SK-N-MC (cell line): ENCODE data around the gene XAGE1A.
"Not testable (repeated sequence)": the region's sequence is repeated elsewhere in the genome, so short reads cannot be mapped to it uniquely, and the experiment has no call there.

Experiments
- DNase-seq: peaks from one replicate; pipeline ENCODE4 v3.0.0-alpha.2; 2011; ENCODE audit warnings: low read depth, low spot score
- H3K27ac ChIP-seq: fragments of 200-600 bp; sonication (generic); 2 replicates; pipeline ENCODE4 v1.5.1; 2016; ENCODE audit warnings: mixed run types
- H3K36me3 ChIP-seq: fragments of 200-600 bp; sonication (generic); 2 replicates; pipeline ENCODE4 v1.6.1; 2017; ENCODE audit warnings: antibody characterized with exemption, low read length, mixed read lengths; ENCODE audit not compliant: insufficient read depth
- H3K4me3 ChIP-seq: fragments of 200-600 bp; sonication (generic); 2 replicates; pipeline ENCODE4 v1.5.1; 2016
- H3K9ac ChIP-seq: fragments of 200-600 bp; sonication (generic); 2 replicates; pipeline ENCODE4 v1.8.0; 2017; ENCODE audit warnings: mixed run types, mixed read lengths; ENCODE audit not compliant: insufficient read length
- H3K9me3 ChIP-seq: fragments of 200-600 bp; sonication (generic); 2 replicates; pipeline ENCODE4 v1.6.1; 2017; ENCODE audit warnings: low read depth, mild to moderate bottlenecking, antibody characterized with exemption, low read length, moderate library complexity, mixed read lengths
- EZH2 ChIP-seq: fragments of 200-600 bp; sonication (generic); IDR thresholded peaks from one replicate; pipeline ENCODE4 v1.6.1; 2017; ENCODE audit warnings: antibody characterized with exemption
- FOXP2 ChIP-seq: optimal IDR thresholded peaks from 2 replicates; pipeline ENCODE3; 2011; ENCODE audit warnings: mild to moderate bottlenecking, moderate library complexity; ENCODE audit not compliant: insufficient read depth; ENCODE audit errors: extremely low read length, control extremely low read depth
- POLR2AphosphoS5 ChIP-seq: IDR thresholded peaks from 2 replicates; pipeline ENCODE4 v1.6.1; 2012; ENCODE audit warnings: mild to moderate bottlenecking, low read depth, low read length, borderline replicate concordance

Gene XAGE1A

GRCh38 chrX:52542311-52542710 lies 46.7 kb downstream of the XAGE1A start:
- no peak overlapping the region for H3K9ac ChIP-seq
- no peak for DNase-seq
- no peaks in the 10 kb centered on the region for H3K9me3 ChIP-seq
- no peaks in the 10 kb centered on the region for H3K36me3 ChIP-seq
- H3K4me3 ChIP-seq: no peak overlapping the region
- no peak overlapping the region for H3K27ac ChIP-seq
- TF ChIP-seq FOXP2 (no peak), POLR2AphosphoS5 (no peak), EZH2 (no peak)

- Histone ChIP-seq H3K36me3 (no peaks in the 10 kb centered on the region), H3K9me3 (no peaks in the 10 kb centered on the region), H3K27ac (no peak overlapping the region), H3K9ac (no peak overlapping the region), H3K4me3 (no peak overlapping the region)
- TF ChIP-seq FOXP2: no peak
- TF ChIP-seq EZH2: no peak
- no peak for TF ChIP-seq POLR2AphosphoS5
- no peak for DNase-seq
Measured at GRCh38 chrX:52544147-52544840, 48.7 kb downstream of the XAGE1A start.

- H3K9me3 ChIP-seq, H3K27ac ChIP-seq, H3K36me3 ChIP-seq, DNase-seq, H3K4me3 ChIP-seq, H3K9ac ChIP-seq: not testable (repeated sequence)
Measured at GRCh38 chrX:52548769-52549168, 53.2 kb downstream of the XAGE1A start.
